Esophagus muscularis mucosa (tissue), 4 donors: ENCODE results near the gene APEX1. TPM values are rescaled to one million over a fixed set of nuclear protein-coding genes. Genes with fewer than 3 reads are reported as not detected.

Experiments used
- DNase-seq: peaks from one replicate; pipeline ENCODE4 v3.0.0-alpha.2; 2017; ENCODE audit errors: extremely low spot score
- H3K27ac ChIP-seq, 4 donors: fragments of 200-600 bp; sonication (generic); replicated peaks in 1 of 4; 1 replicate in 3 of 4; 2 replicates in 1 of 4; pipeline ENCODE4 v1.5.1; 2016 to 2019; ENCODE audit warnings: mild to moderate bottlenecking in 1 of 4
- H3K27me3 ChIP-seq, 4 donors: fragments of 200-600 bp; sonication (generic); one replicate each; pipeline versions ENCODE4 v1.5.1 to v1.6.0; 2016 to 2019
- H3K36me3 ChIP-seq, 4 donors: fragments of 200-600 bp; sonication (generic); one replicate each; pipeline ENCODE4 v1.5.1; 2016 to 2019
- H3K4me1 ChIP-seq, 4 donors: fragments of 200-600 bp; sonication (generic); one replicate each; pipeline ENCODE4 v1.5.1; 2016 to 2019
- H3K4me3 ChIP-seq, 4 donors: fragments of 200-600 bp; sonication (generic); 1 replicate in 2 of 4; 2 replicates in 2 of 4; pipeline ENCODE4 v1.5.1; 2016 to 2019; ENCODE audit warnings: mild to moderate bottlenecking in 4 of 4, moderate library complexity in 1 of 4
- H3K9me3 ChIP-seq, 4 donors: fragments of 200-600 bp; sonication (generic); 1 replicate in 3 of 4; 2 replicates in 1 of 4; pipeline ENCODE4 v1.5.1; 2016 to 2019
- EP300 ChIP-seq: sonication (generic); formaldehyde crosslinking; IDR thresholded peaks from one replicate; pipeline ENCODE4 v1.6.1; 2017; ENCODE audit warnings: antibody characterized with exemption
- POLR2A ChIP-seq: fragments of 450-650 bp; IDR thresholded peaks from one replicate; pipeline ENCODE4 v1.6.1; 2017; ENCODE audit warnings: antibody characterized with exemption, moderate library complexity, mild to moderate bottlenecking, low read depth
- POLR2AphosphoS5 ChIP-seq, 2 donors: sonication (generic); formaldehyde crosslinking; IDR thresholded peaks; one replicate each; pipeline ENCODE4 v1.6.1; 2017; ENCODE audit warnings: antibody characterized with exemption in 2 of 2
- WGBS: methylation state at CpG from one replicate; pipeline ENCODE4 v1.1.5; 2018; 5-methylcytosine and 5-hydroxymethylcytosine counted together
- intact Hi-C: fragments of 100-400 bp; cut with DNase I; formaldehyde crosslinking; loops from one replicate; pipeline ENCODE4 v1.15.1; 2023
- total RNA-seq, 4 donors: library from RNA; depleted of rRNA; stranded (reverse); fragments of >200 nt; gene quantifications; one replicate each; pipeline versions ENCODE4 v1.1.0 to v1.2.1, GENCODE V29; 2016
- TF ChIP-seq, protein P1 (sequence below), 3 experiments: fragments of 200-600 bp in 2 of 3; fragments of 450-650 bp in 1 of 3; sonication (generic) in 2 of 3; IDR thresholded peaks; one replicate each; pipeline ENCODE4 v1.5.1; 2017 to 2019; ENCODE audit warnings: antibody characterized with exemption in 3 of 3, mild to moderate bottlenecking in 2 of 3, moderate library complexity in 1 of 3

Gene APEX1
- total RNA-seq, 4 donors from 2014 or later = 101 to 105 (median 104) TPM

- DNase-seq = no peak
- Histone ChIP-seq H3K9me3 (no peaks in the 10 kb centered on the region), H3K27ac (no peak overlapping the region), H3K4me1 (peaks cover 0 to 4% (median 1%) of the 10 kb centered on the region in 4 donors), H3K4me3 (no peak overlapping the region), H3K36me3 (no peaks in the 10 kb centered on the region), H3K27me3 (peaks cover 0 to 5% (median 0%) of the 10 kb centered on the region in 4 donors)
- no peak for TF ChIP-seq EP300
- TF ChIP-seq, protein P1, sequence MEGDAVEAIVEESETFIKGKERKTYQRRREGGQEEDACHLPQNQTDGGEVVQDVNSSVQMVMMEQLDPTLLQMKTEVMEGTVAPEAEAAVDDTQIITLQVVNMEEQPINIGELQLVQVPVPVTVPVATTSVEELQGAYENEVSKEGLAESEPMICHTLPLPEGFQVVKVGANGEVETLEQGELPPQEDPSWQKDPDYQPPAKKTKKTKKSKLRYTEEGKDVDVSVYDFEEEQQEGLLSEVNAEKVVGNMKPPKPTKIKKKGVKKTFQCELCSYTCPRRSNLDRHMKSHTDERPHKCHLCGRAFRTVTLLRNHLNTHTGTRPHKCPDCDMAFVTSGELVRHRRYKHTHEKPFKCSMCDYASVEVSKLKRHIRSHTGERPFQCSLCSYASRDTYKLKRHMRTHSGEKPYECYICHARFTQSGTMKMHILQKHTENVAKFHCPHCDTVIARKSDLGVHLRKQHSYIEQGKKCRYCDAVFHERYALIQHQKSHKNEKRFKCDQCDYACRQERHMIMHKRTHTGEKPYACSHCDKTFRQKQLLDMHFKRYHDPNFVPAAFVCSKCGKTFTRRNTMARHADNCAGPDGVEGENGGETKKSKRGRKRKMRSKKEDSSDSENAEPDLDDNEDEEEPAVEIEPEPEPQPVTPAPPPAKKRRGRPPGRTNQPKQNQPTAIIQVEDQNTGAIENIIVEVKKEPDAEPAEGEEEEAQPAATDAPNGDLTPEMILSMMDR (IDR thresholded peaks at IDR 0.05) = no peak
- TF ChIP-seq POLR2A = no peak
- TF ChIP-seq POLR2AphosphoS5 (IDR thresholded peaks at IDR 0.05) = no peak
- 85% methylated on average over 8 of the region's 8 CpGs for WGBS
- intact Hi-C loops = no loop called here
These were observed 40.1 kb downstream of the APEX1 start for GRCh38 chr14:20494935-20495766.

GRCh38 chr14:20498622-20499021 is 43.6 kb downstream of the APEX1 start:
- H3K9me3 ChIP-seq = no peaks in the 10 kb centered on the region
- H3K27ac ChIP-seq = no peak overlapping the region
- no peaks in the 10 kb centered on the region for H3K36me3 ChIP-seq
- TF ChIP-seq POLR2A (no peak), POLR2AphosphoS5 (IDR thresholded peaks at IDR 0.05) (no peak), EP300 (no peak)
- TF ChIP-seq, protein P1 (IDR thresholded peaks at IDR 0.05) = no peak
- no peaks in the 10 kb centered on the region for H3K27me3 ChIP-seq
- intact Hi-C loops = no loop called here
- no peak overlapping the region for H3K4me3 ChIP-seq
- no peak for DNase-seq
- H3K4me1 ChIP-seq = no peaks in the 10 kb centered on the region
- 89% methylated on average over 2 of the region's 2 CpGs for WGBS

- Histone ChIP-seq H3K4me1 (no peaks in the 10 kb centered on the region), H3K27me3 (no peaks in the 10 kb centered on the region), H3K4me3 (no peak overlapping the region), H3K36me3 (no peaks in the 10 kb centered on the region), H3K9me3 (no peaks in the 10 kb centered on the region), H3K27ac (no peak overlapping the region)
- no peak for TF ChIP-seq POLR2AphosphoS5 (IDR thresholded peaks at IDR 0.05)
- TF ChIP-seq, protein P1 (IDR thresholded peaks at IDR 0.05) = no peak
- no peak for TF ChIP-seq POLR2A
- no peak for TF ChIP-seq EP300
- 57% methylated on average over 4 of the region's 4 CpGs for WGBS
- intact Hi-C loops = no loop called here
- no peak for DNase-seq
These were observed 44.1 kb downstream of the APEX1 start for GRCh38 chr14:20499108-20499507.

DNA sequence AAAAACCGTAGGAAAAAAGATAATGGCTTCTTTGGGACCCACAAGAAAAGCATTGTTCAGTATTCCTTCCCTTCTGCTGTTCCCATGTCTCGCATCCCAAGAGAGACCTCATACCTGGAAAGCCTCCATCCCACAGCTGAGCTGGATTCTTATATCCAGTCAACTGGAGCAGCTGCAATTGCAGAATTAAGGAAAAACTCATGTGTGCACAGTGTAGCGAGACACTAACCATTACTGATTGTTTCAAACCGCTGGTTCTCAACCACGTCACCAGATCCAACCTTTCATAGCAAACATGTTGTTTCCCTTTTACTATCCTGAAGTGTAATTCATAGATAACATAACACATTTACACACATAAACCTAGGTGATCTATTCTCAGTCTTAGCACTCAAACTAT is 44.9 kb downstream of the APEX1 start:
- 88% methylated on average over 5 of the region's 5 CpGs for WGBS
- no peaks in the 10 kb centered on the region for H3K36me3 ChIP-seq
- no peaks in the 10 kb centered on the region for H3K9me3 ChIP-seq
- TF ChIP-seq POLR2AphosphoS5 (IDR thresholded peaks at IDR 0.05) (no peak), POLR2A (no peak), EP300 (no peak)
- TF ChIP-seq, protein P1 (IDR thresholded peaks at IDR 0.05) = no peak
- intact Hi-C loops = no loop called here
- no peak overlapping the region for H3K4me3 ChIP-seq
- no peak overlapping the region for H3K27ac ChIP-seq
- no peaks in the 10 kb centered on the region for H3K4me1 ChIP-seq
- no peak for DNase-seq
- no peaks in the 10 kb centered on the region for H3K27me3 ChIP-seq

DNA sequence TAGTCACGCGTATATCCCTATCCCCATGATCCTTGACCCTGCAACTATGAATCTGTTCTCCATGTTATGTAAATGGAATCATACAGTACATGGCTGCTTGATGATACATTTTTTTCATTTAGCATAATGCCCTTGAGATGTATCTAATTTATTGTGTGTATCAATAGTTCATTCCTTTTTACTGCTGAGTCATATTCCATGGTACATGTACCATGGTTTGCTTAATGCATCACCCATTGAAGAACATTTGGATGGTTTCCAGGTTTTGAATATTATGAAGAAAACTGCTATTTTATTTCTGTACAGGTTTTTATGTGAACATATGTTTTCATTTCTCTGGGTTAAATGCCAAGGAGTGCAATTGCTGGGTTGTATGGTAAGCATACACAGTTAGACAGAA is 46.3 kb downstream of the APEX1 start:
- H3K27ac ChIP-seq = no peak overlapping the region
- no peak for DNase-seq
- H3K36me3 ChIP-seq = no peaks in the 10 kb centered on the region
- WGBS = 96% methylated on average over 2 of the region's 2 CpGs
- H3K27me3 ChIP-seq = no peaks in the 10 kb centered on the region
- H3K9me3 ChIP-seq = no peaks in the 10 kb centered on the region
- H3K4me1 ChIP-seq = no peaks in the 10 kb centered on the region
- H3K4me3 ChIP-seq = no peak overlapping the region
- TF ChIP-seq POLR2A (no peak), POLR2AphosphoS5 (IDR thresholded peaks at IDR 0.05) (no peak)
- intact Hi-C loops = no loop called here
